ENCODE measurements around the gene ADCYAP1R1. TPM values are rescaled to one million over a fixed set of nuclear protein-coding genes. Genes with fewer than 3 reads are reported as not detected.
A peak's percentile ranks its signal among the peaks of the same experiment; 100 is the strongest.

Gene ADCYAP1R1
- total RNA-seq, 1 donor from 2014 or later = 2.6 TPM

GRCh38 chr7:31084226-31084625, 32.1 kb downstream of the ADCYAP1R1 start:
- DNase-seq (ENCODE audit: low spot score) = no peak

- no peak for DNase-seq (ENCODE audit: low spot score)
Measured at GRCh38 chr7:31087351-31087750, 35.2 kb downstream of the ADCYAP1R1 start.

GRCh38 chr7:31091924-31092434, 39.9 kb downstream of the ADCYAP1R1 start:
- no peak for DNase-seq (ENCODE audit: low spot score)

- no peak for DNase-seq (ENCODE audit: low spot score)
Measured at GRCh38 chr7:31092606-31093005, 40.5 kb downstream of the ADCYAP1R1 start.

- no peak for DNase-seq (ENCODE audit: low spot score)
Measured at GRCh38 chr7:31093282-31093681, 41.2 kb downstream of the ADCYAP1R1 start.

GRCh38 chr7:31094271-31094670, 42.2 kb downstream of the ADCYAP1R1 start:
- no peak for DNase-seq (ENCODE audit: low spot score)

GRCh38 chr7:31095286-31096197, 43.4 kb downstream of the ADCYAP1R1 start:
- no peak for DNase-seq (ENCODE audit: low spot score)

GRCh38 chr7:31096198-31096876, 44.2 kb downstream of the ADCYAP1R1 start:
- DNase-seq (ENCODE audit: low spot score) = peak; percentile 18

- peak; percentile 30 for DNase-seq (ENCODE audit: low spot score)
Measured at GRCh38 chr7:31096877-31097258, 44.8 kb downstream of the ADCYAP1R1 start.

- peak; percentile 27 for DNase-seq (ENCODE audit: low spot score)
Measured at GRCh38 chr7:31098642-31099360, 46.7 kb downstream of the ADCYAP1R1 start.

GRCh38 chr7:31099451-31100444, 47.6 kb downstream of the ADCYAP1R1 start:
- peak; percentile 36 for DNase-seq (ENCODE audit: low spot score)

GRCh38 chr7:31100445-31100844, 48.3 kb downstream of the ADCYAP1R1 start:
- DNase-seq (ENCODE audit: low spot score) = peak; percentile 8

- DNase-seq (ENCODE audit: low spot score) = no peak
Measured at GRCh38 chr7:31100871-31101270, 48.8 kb downstream of the ADCYAP1R1 start.

- peak; percentile 20 for DNase-seq (ENCODE audit: low spot score)
Measured at GRCh38 chr7:31101544-31101943, 49.4 kb downstream of the ADCYAP1R1 start.

GRCh38 chr7:31102151-31102972, 50.3 kb downstream of the ADCYAP1R1 start:
- peak; percentile 30 for DNase-seq (ENCODE audit: low spot score)

- peak; percentile 27 for DNase-seq (ENCODE audit: low spot score)
Measured at GRCh38 chr7:31102973-31103850, 51.1 kb downstream of the ADCYAP1R1 start.

GRCh38 chr7:31104361-31105255, 52.5 kb downstream of the ADCYAP1R1 start:
- peak; percentile 28 for DNase-seq (ENCODE audit: low spot score)

All from ureter (tissue), 1 donor.